Stimulated activated CD4-positive, alpha-beta T cell treated with anti-CD3 and anti-CD28 coated beads, Interleukin-12 subunit alpha, Interleukin-12 subunit beta, amount 100 ng/mL, for 48 hours (primary cell): ENCODE results near the gene NABP2.

Source experiments
- DNase-seq, 3 donors: peaks; one replicate each; pipeline ENCODE4 v3.0.0-alpha.2; 2020; ENCODE audit warnings: low read depth in 2 of 3, low spot score in 1 of 3

NABP2 gene

DNA sequence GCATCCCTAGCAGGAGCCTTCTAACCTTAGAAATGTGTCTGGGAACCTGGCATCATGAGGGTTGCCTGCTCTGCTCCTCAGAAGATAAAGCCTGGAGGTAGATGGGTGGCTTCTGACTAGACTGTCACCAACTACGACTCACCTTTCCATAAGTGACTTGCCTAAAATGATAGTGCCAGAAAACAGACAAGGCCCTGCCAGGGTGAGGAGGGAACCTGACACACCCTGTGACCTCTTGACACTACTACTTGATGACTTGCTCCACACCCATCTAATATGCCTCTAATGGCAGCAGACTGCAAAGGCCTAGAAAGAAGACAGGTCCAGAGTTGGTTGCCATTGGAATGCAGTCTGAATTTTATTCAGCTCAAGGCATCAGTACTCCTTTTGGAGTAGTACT lies 11.8 kb upstream of the NABP2 start:
- DNase-seq = no peak

DNA sequence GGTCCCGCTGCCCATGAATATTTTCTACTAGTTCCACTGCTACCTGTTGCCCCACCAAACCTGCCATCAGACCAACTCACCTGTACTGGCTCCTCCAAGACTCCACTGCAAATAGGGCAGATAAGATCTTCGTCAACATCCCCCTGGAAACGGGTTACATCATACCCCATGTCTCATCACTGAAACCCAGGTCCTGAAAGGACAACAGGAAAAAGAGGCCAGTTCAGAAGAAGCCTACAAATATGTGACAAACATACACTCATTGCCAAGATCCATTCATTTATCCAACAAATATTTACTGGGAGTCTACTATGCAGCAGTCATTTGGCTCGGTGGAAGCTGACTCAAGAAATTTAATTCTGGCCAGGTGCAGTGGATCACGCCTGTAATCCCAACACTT lies 10.3 kb upstream of the NABP2 start:
- no peak for DNase-seq

DNA sequence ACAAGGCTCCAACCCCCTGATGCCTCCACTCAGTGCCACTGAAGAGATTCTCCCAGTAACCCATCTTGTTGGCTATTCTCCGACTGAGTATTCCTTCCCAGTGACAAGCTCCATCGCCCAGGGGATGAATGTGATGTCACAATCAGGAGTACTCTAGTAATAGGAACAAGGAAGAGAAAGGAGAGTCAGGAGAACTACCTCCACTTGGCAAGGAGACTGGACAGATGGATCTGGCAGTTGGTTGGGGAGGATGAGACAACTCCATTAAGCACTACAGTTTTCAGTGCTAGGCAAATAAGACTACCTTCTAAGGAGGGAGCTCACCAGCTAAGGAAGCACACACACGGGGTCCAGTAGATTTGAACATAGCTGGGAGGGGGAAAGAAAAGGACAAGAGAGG lies 7.7 kb upstream of the NABP2 start:
- no peak for DNase-seq

DNA sequence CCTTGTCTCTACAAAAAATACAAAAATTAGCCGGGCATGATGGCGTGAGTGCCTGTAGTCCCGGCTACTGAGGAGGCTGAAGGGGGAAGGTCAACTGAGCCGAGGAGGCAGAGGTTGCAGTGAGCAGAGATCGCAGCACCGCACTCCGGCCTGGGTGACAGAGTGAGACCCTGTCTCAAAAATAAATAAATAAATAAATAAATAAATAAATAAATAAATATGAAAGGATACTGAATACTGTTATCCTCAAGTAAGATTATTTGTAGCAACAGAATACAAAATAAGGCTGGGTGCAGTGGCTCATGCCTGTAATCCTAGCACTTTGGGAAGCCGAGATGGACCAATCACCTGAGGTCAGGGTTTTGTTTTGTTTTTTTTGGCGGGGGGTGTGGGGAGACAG lies 4.3 kb upstream of the NABP2 start:
- DNase-seq = no peak

DNA sequence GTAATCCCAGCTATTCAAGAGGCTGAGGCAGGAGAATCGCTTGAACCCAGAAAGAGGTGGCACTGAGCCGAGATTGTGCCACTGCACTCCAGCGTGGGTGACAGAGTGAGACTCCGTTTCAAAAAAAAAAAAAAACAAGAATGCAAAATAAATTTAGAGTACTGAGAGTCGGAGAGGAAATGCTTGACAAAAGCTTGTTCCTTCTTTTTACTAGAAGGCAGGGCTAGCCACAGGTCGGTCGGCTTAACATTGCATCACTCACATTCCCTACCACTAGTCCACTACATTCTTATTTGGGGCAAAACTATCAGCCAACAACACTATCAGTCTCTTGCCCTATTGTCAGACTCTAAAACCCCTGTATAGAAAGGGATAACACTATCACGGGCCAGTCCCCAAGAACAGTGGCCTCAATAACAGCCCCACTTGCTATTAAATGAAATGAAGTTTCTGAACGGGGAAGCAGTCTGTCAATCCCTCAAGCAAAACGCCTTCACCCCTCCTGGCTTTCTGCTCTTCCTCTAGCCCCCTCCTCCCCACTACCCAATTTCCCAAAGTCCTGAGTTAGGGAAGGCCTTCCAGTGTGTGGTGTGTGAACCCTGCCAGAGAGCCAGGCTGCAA lies 3.4 kb upstream of the NABP2 start:
- DNase-seq = no peak

DNA sequence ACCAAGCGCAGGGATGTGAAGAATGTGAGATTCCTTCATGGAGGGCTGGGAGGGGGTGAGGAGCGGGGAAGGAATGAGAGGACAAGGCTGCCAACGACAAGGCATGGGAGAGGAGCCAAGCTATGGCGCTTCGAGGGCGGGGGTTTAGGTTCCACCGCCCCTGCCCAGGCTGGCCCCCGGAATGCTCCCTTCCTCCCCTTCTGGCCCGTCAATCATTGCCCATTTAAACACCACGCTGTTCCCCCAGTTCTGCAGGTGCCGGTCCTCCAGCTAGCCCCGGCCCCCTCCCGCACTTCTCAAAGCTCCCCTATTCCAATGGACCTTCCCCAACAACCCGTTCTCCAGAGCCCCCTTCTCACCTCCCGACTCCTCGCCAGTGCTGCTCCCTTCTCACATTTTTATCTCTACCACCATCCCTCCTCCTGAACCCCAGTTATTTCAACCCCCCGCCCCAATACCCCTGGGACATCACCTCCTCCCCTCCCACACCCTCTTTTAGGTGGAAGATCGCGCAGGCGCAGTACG lies 2.8 kb upstream of the NABP2 start:
- no peak for DNase-seq

DNA sequence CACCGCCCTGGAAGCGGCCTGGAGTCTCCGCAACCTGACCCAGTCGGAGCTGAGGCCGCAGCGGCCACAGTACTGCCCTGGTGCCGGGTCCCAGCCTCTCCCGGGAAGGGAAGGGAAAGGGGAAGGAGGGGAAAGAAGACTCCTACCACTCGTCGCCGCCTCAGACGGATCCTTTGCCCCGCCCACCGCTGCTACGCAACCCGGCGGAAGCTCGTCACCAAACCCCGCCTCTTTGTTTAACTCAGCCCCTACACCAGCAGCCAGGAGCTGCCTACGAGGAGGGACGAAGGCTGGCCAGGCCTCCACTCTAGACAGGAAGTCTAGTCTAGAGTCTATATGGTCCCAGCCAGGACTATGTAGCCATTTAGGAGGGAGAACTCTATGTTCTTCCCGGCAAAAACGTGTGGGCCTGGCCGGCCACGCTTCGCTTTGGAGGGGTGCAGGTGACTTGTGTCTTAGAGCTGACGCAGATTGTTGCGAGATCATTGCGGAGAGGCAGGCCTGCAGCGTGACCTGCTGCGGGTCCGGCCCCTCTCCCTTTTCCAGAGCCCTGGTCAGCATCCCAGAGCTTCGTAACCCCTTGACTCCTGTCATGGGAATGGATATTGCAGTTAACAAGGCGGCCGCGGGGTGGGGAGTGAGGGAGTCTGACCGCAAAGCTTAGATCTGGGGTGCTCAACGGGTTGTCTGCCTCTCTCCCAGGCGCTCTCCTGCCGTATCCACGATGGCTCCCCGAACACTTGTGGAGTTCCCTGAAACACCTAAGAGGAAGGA lies 2.2 kb upstream of the NABP2 start, which contains the start of gene RNF41:
Gene RNF41, minus strand, starts transcription at position 166 of the 774 bp plus-strand sequence. CDS start 7,875 bp downstream, outside the sequence.
- DNase-seq = peak; percentile 82 to 91 (median 91)

DNA sequence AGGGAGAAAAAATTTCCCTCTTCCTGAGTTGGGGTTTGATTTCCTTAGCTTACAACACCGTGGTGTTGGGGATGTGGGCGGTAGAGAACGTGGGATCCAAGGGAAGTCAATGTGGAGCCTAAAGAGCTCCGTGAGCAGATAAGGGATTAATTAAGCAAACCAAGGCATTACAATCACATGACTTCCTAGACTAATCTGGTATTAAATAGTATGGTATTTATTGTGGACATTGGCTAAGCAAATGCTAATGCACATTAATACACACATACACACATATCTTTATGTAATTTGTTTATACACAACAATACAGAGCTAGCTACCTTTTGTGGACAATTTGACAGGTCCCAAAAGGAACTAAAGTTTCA lies 1.6 kb upstream of the NABP2 start:
- no peak for DNase-seq

DNA sequence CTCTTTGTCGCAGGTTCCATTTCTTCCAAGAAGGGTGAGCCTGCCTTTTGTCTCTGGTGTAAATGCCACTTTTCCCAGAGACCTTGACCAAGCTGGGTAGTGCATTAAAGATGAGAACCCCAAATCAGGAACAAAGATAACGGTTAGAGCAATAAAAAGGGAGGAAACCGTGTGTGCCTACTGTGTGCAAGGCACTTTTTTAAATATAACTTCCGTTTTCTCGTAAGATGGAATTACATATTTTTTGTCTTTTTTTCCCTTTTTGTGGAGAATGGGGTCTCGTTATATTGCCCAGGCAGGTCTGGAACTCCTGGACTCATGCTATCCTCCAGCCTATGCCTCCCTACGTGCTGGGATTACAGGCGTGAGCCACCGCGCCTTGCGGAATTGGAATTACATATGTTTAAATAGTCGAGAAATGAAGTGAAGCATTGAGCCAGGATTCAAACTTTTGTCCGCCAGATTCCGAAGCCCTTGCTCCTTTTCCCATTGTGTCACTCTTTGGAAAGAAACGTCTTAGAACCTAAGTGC lies 506 bp upstream of the NABP2 start:
- no peak for DNase-seq

DNA sequence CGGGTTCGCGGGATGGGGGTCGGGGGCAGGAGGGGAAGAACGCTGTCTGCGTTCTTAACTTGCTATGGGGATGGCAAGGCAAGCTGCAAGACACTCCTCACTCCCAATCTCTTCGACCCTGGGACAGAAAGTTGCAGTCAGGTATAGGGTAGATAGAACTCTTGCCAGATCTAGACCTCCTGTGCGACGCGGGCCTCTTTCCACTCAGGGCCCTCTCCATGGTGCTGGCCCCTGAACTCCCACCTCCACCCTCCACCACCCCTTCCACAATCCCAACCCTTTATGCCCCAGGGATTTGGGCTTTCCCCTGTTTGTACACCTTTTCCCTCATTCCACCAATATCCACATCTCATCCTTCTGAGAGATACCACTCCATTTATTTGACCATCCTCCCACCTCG lies 812 bp downstream of the NABP2 start:
- DNase-seq = no peak

DNA sequence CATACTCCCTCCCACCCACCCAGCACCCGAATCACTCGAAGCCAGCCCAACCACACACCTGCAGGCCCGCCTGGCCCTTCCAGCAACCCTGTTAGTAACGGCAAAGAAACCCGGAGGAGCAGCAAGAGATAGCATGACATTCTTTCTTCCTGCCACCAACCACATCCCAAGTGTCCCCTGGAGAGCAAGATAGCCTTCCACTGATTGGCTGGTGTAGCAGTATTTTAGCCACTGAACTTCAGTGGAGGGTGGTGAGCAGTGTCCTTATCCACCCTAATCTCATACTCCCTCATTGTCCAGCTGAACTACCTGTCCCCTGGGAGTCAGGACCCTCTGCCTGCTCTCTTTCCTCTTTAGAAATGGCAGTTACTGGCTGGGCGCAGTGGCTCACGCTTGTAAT lies 4.9 kb downstream of the NABP2 start:
- DNase-seq = no peak

DNA sequence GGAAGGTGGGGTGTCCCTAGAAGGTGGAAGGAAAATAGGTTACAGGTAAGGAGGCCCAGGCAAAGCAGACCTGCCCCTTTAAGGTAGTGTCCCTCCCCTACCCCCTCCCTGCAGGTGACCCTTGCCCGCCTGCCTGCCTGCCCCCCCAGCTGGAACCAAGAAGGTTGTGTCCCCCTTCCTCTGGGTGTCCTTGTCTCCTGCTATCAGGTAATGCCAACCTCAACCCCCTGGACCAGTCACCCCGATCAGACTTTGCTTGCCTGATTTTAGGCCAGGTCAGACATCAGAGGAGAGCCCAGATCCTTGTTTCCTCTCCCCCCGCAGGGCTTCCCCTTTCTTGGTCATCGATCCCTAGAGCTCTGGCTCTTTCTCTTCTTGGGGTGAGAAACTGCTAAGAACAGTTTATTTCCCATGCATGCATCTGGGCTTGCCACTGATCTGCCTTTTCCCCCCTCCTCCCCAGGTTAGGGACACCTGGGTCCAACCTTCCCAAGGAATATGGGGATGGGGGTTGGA lies 5.8 kb downstream of the NABP2 start, which contains the start of gene SLC39A5:
Gene SLC39A5, plus strand, starts transcription at position 136 of the 516 bp plus-strand sequence. CDS start 1,224 bp downstream, outside the sequence.
- DNase-seq = no peak

DNA sequence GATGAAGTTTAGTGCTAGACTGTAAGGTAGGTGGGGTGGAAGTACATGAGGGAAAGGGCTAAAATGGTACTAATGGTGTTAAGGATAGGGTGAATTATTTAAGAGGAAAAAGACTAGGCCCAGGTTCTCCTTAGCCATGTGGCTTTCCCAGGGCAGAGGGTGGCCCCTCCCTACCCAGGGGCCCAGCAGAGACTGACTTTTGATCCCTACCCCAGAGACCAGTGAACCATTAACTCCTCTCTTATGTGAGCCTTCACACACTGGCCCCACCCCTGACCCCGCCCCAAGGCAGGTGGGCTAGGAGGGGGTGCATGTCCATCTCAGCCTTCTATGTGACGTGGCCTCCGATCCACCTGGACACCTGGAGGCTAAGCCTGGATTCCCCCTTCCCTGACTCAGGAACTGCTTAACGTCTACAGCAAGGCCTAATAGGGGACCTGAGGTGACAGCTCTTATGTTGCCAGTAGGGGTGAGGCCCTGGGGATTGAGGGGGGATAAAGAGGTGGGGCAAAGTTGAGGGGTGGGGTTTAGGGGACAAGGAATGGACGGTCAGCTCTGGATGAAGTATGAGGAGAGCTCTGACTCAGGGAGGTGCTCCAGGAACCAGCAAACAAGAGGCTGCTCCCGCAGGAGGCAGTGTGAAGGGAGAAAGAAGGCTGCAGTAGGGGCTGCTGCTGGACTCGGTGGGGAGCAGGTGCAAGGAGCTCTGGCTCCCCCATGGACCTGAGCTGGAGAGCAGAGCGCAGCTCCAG lies 6.5 kb downstream of the NABP2 start:
- DNase-seq = no peak

DNA sequence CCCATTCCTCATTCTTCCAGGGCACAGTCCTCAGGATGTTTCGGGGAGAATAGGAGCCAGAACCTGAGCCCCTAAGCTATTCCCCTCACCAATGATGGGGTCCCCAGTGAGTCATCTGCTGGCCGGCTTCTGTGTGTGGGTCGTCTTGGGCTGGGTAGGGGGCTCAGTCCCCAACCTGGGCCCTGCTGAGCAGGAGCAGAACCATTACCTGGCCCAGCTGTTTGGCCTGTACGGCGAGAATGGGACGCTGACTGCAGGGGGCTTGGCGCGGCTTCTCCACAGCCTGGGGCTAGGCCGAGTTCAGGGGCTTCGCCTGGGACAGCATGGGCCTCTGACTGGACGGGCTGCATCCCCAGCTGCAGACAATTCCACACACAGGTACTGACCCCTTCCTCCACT lies 7.0 kb downstream of the NABP2 start:
- DNase-seq = no peak

DNA sequence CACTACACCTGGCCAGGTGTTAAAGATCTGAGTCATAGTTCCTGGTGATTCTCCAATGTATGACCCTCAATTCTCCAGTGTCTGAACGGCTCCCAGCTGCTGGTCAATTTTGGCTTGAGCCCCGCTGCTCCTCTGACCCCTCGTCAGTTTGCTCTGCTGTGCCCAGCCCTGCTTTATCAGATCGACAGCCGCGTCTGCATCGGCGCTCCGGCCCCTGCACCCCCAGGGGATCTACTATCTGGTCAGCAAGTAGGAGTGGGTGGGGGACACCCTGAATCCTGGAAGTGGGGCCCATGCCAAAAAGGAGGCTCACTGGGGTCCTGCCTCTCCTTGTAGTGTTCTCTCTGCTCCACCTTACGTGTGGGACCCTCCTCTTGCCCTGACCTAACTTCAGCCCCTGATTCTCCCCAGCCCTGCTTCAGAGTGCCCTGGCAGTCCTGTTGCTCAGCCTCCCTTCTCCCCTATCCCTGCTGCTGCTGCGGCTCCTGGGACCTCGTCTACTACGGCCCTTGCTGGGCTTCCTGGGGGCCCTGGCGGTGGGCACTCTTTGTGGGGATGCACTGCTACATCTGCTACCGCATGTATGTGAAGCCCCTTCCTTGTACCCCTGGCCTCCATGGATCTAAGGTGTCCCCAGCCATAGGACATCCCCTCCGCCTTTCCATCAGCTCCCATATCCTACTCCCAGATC lies 10.7 kb downstream of the NABP2 start:
- no peak for DNase-seq

DNA sequence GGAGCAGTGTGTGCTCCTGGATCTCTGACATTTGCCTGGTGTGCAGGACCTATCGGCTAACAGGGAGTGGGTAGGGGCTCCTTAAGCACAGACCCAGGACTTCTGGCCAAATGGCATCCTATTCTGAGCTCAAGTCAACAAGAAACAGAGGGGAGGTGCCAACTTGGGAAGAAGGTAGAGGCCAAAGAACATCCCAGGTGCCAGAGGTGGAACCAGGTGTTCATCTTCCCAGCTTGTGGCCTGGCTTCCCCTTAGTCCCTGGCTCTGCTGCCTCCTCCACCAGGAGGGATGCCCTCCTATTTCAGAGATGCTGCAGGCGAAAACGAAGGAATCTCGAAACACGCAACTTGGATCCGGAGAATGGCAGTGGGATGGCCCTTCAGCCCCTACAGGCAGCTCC lies 11.9 kb downstream of the NABP2 start:
- no peak for DNase-seq

DNA sequence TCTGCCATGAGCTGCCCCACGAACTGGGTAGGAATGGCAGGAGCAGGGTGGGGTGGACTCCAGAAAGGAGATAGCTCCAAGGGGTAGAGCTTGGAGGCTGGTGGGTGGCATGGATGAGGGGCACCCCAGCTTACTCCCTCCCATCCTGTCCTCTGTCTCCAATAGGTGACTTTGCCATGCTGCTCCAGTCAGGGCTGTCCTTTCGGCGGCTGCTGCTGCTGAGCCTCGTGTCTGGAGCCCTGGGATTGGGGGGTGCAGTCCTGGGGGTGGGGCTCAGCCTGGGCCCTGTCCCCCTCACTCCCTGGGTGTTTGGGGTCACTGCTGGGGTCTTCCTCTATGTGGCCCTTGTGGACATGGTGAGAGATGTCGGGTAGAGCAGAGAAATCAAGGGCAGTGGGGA lies 12.8 kb downstream of the NABP2 start:
- DNase-seq = no peak

DNA sequence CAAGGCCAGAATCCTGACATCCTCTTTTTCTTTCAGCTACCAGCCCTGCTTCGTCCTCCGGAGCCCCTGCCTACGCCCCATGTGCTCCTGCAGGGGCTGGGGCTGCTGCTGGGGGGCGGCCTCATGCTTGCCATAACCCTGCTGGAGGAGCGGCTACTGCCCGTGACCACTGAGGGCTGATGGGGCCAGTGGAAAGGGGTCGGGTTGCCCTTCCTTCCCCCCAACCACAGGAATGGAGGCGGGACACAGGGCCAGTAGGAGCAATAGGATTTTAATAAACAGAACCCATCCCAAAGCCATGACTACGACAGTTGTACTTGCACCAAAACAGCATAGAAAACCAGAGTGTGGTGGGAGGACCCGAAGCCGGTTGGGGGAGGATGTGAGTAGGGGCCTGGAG lies 13.4 kb downstream of the NABP2 start:
- no peak for DNase-seq

DNA sequence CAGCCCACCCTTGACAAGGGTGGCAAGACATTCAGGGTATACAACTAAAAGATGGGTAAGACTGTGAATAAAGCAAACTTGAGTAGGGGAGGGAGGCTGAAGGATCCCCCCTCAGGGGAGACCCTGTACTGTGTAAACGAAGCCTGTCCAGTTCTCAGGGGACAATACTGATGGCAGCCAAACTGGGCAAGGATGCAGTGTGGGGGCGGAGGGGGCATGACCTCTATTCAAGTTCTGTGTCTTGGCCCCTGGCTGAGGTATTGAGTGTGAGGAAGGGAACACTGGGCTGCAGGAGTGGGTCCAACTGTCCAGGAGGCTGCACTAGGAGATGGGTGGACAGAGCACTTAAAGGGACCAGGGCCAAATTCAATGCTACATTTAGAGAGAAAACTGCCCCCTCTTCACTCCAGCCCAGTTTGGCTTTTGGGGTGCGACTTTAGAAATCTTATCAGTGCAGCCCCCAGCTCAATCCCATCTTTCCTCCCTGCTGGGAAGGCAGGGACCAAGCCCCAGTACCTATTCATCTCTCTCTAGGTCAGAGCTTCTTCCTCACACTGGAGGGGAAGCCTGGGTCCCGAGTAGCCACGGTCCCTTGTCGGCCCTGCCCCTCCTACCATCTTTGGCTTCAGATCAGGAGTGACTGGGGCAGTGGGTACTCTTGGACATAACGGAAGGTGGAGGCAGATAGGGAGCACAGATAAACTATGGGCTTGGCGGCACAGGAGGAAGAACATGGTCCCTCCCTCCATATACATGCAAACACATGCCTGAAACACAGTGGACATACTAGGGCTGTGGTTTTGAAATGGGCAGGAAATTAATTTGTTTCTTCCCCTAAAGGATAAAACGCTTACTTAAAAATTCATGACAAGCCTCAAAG lies 17.5 kb downstream of the NABP2 start:
- no peak for DNase-seq

DNA sequence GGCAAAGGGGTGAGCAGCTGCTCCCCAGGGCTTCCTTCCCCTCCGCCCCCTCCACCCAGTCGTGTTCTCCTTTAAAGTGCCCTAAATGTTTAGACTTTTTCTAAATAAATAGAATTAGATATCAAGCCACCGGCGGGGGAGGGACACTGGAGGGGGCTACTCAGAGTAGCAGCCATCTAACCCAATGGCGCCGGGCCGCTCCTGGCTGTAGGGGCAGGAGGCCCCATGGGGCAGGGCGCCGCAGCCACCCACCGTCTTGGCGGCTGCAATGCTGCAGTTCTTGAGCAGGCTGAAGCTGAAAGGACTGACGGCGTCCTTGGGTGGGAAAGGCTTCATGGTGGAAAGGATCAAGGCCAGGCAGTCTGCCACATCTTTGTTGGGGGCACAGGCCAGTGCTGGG lies 18.8 kb downstream of the NABP2 start:
- no peak for DNase-seq
